Measurements from ENCODE around the gene SLC22A31.

DNA sequence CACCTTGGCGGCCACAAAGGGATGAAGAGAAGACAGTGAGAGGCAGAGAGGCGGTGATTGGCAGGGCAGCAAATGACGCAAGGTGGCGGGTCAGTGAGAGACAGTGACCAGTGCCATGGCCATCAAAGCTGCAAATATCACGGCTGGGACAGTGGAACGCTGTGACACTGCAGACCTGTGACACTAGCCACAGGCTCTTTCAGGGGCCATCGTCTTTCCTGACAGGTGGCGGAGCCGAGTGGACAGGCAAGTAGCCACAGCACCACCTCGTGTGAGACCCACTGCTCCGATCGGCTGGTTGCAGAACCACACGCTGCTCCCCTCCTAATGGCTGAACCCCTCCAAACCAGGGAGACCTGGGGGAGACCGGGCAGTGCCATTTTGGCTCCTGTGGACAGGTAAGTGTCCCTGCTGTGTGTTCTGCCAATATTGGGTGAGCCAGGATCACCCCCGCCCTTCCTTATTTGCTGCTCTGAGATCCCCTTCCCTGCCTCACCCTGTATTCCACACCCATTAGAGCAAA is 9.2 kb upstream of the SLC22A31 start:
- TF ChIP-seq, protein P1, sequence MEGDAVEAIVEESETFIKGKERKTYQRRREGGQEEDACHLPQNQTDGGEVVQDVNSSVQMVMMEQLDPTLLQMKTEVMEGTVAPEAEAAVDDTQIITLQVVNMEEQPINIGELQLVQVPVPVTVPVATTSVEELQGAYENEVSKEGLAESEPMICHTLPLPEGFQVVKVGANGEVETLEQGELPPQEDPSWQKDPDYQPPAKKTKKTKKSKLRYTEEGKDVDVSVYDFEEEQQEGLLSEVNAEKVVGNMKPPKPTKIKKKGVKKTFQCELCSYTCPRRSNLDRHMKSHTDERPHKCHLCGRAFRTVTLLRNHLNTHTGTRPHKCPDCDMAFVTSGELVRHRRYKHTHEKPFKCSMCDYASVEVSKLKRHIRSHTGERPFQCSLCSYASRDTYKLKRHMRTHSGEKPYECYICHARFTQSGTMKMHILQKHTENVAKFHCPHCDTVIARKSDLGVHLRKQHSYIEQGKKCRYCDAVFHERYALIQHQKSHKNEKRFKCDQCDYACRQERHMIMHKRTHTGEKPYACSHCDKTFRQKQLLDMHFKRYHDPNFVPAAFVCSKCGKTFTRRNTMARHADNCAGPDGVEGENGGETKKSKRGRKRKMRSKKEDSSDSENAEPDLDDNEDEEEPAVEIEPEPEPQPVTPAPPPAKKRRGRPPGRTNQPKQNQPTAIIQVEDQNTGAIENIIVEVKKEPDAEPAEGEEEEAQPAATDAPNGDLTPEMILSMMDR (IDR thresholded peaks at IDR 0.05; ENCODE audit: extremely low read depth in 1 of 2, insufficient read depth in 1 of 2, low read depth in 1 of 2, low read length in 2 of 2): no peak
- TF ChIP-seq POLR2A (IDR thresholded peaks at IDR 0.05; ENCODE audit: low read depth, low read length): no peak

All from endothelial cell of umbilical vein (primary cell).